Natural killer cell (primary cell): ENCODE results near the gene GRAMD4. TPM values are rescaled to one million over a fixed set of nuclear protein-coding genes. Genes with fewer than 3 reads are reported as not detected.

Source experiments
- ATAC-seq, 3 donors: fragments of 150-1000 bp in 2 of 3; fragments of 200-7000 bp in 1 of 3; cut with Tn5 transposase; 1 replicate in 1 of 3; 2 replicates in 2 of 3; pipeline ENCODE4 v1.10.0; 2021; ENCODE audit warnings: mild to moderate bottlenecking in 2 of 3, moderate library complexity in 2 of 3
- DNase-seq, 2 donors: peaks; one replicate each; pipeline versions ENCODE4 v3.0.0 to v3.0.0-alpha.2; 2013 to 2021; ENCODE audit warnings: mixed read lengths in 1 of 2
- H3K27ac ChIP-seq: one replicate; pipeline ENCODE4 v1.5.1; 2013; ENCODE audit warnings: mild to moderate bottlenecking, low read length
- H3K27me3 ChIP-seq: one replicate; pipeline ENCODE4 v1.6.1; 2013; ENCODE audit warnings: low read length; ENCODE audit not compliant: control insufficient read depth, insufficient read depth
- H3K36me3 ChIP-seq: one replicate; pipeline ENCODE4 v1.6.1; 2013; ENCODE audit warnings: low read length; ENCODE audit not compliant: control insufficient read depth, insufficient read depth
- H3K4me1 ChIP-seq: one replicate; pipeline ENCODE4 v1.6.1; 2013; ENCODE audit warnings: low read length; ENCODE audit not compliant: control insufficient read depth, insufficient read depth
- H3K4me3 ChIP-seq: one replicate; pipeline ENCODE4 v1.5.1; 2013; ENCODE audit warnings: low read length
- H3K9me3 ChIP-seq: one replicate; pipeline ENCODE4 v1.6.1; 2013; ENCODE audit warnings: low read length; ENCODE audit not compliant: control insufficient read depth, insufficient read depth
- H3K27ac Mint-ChIP-seq, 2 donors: one replicate each; pipeline ENCODE4 v1.8.0; 2022; ENCODE audit warnings: mild to moderate bottlenecking in 2 of 2, mixed read lengths in 2 of 2, moderate library complexity in 1 of 2
- H3K27me3 Mint-ChIP-seq, 2 donors: one replicate each; pipeline ENCODE4 v1.8.0; 2022; ENCODE audit warnings: low read depth in 2 of 2, mixed read lengths in 2 of 2
- H3K36me3 Mint-ChIP-seq: one replicate; pipeline ENCODE4 v1.8.0; 2022; ENCODE audit warnings: mixed read lengths
- H3K4me1 Mint-ChIP-seq, 2 donors: one replicate each; pipeline ENCODE4 v1.8.0; 2022; ENCODE audit warnings: mixed read lengths in 2 of 2
- H3K4me3 Mint-ChIP-seq: one replicate; pipeline ENCODE4 v1.8.0; 2022; ENCODE audit warnings: mild to moderate bottlenecking, moderate library complexity, mixed read lengths
- H3K9me3 Mint-ChIP-seq, 2 donors: one replicate each; pipeline ENCODE4 v1.8.0; 2022; ENCODE audit warnings: mixed read lengths in 2 of 2
- CTCF ChIP-seq: fragments of 200-600 bp; IDR thresholded peaks from one replicate; pipeline ENCODE4 v1.8.0; 2022; ENCODE audit warnings: antibody characterized with exemption
- WGBS: methylation state at CpG from one replicate; pipeline ENCODE4 v1.1.7; 2013; ENCODE audit warnings: missing lambda C conversion rate; ENCODE audit not compliant: insufficient coverage; 5-methylcytosine and 5-hydroxymethylcytosine counted together
- intact Hi-C: fragments of 100-400 bp; cut with micrococcal nuclease; formaldehyde crosslinking; loops from one replicate; pipeline ENCODE4 v1.14.2; 2022
- total RNA-seq, 4 donors: library from RNA; stranded (reverse); fragments of 120-200 nt in 1 of 4; gene quantifications; one replicate each; pipeline versions ENCODE4 v1.2.3 to v1.2.4, GENCODE V29; 2013 to 2022

The GRAMD4 gene
- total RNA-seq, 3 donors from 2014 or later (not counting 1 experiment from before 2014, with no cell fraction given) = 30.0 to 78.5 (median 41.6) TPM

- Mint-ChIP-seq H3K9me3 (no peaks in the 10 kb centered on the region), H3K36me3 (no peaks in the 10 kb centered on the region), H3K4me3 (no peak overlapping the region), H3K27me3 (no peaks in the 10 kb centered on the region), H3K4me1 (no peaks in the 10 kb centered on the region), H3K27ac (no peak overlapping the region)
- peaks cover 71% of the 10 kb centered on the region for H3K36me3 ChIP-seq
- H3K27me3 ChIP-seq = no peaks in the 10 kb centered on the region
- intact Hi-C loops = no loop called here
- H3K27ac ChIP-seq = no peak overlapping the region
- 96% methylated on average over 26 of the region's 26 CpGs for WGBS
- H3K9me3 ChIP-seq = no peaks in the 10 kb centered on the region
- DNase-seq (no peak), ATAC-seq (no peak)
- no peak for TF ChIP-seq CTCF
- no peaks in the 10 kb centered on the region for H3K4me1 ChIP-seq
- H3K4me3 ChIP-seq = no peak overlapping the region
Measured at GRCh38 chr22:46703171-46703995, 83.2 kb downstream of the GRAMD4 start.

- Mint-ChIP-seq H3K27me3 (no peaks in the 10 kb centered on the region), H3K27ac (no peak overlapping the region), H3K4me1 (no peaks in the 10 kb centered on the region), H3K36me3 (no peaks in the 10 kb centered on the region), H3K9me3 (no peaks in the 10 kb centered on the region), H3K4me3 (no peak overlapping the region)
- H3K36me3 ChIP-seq = peaks cover 69% of the 10 kb centered on the region
- no peak for TF ChIP-seq CTCF
- no peak overlapping the region for H3K27ac ChIP-seq
- H3K4me1 ChIP-seq = no peaks in the 10 kb centered on the region
- DNase-seq = no peak
- 97% methylated on average over 6 of the region's 6 CpGs for WGBS
- H3K27me3 ChIP-seq = no peaks in the 10 kb centered on the region
- H3K4me3 ChIP-seq = no peak overlapping the region
- no peak for ATAC-seq
- intact Hi-C loops = no loop called here
- no peaks in the 10 kb centered on the region for H3K9me3 ChIP-seq
Measured at GRCh38 chr22:46703996-46704370, 83.8 kb downstream of the GRAMD4 start.

- H3K27me3 Mint-ChIP-seq = no peaks in the 10 kb centered on the region
- ATAC-seq (no peak), DNase-seq (no peak)
- H3K36me3 ChIP-seq = peaks cover 73% of the 10 kb centered on the region
- 97% methylated on average over 12 of the region's 12 CpGs for WGBS
- peaks cover 8% of the 10 kb centered on the region for H3K36me3 Mint-ChIP-seq
- H3K4me3 ChIP-seq = no peak overlapping the region
- no peaks in the 10 kb centered on the region for H3K4me1 ChIP-seq
- no peak overlapping the region for H3K4me3 Mint-ChIP-seq
- no peaks in the 10 kb centered on the region for H3K9me3 ChIP-seq
- H3K27me3 ChIP-seq = no peaks in the 10 kb centered on the region
- intact Hi-C loops = no loop called here
- no peak overlapping the region for H3K27ac ChIP-seq
- no peaks in the 10 kb centered on the region for H3K9me3 Mint-ChIP-seq
- TF ChIP-seq CTCF = no peak
- no peaks in the 10 kb centered on the region for H3K4me1 Mint-ChIP-seq
- no peak overlapping the region for H3K27ac Mint-ChIP-seq
Measured at GRCh38 chr22:46706060-46706459, 85.9 kb downstream of the GRAMD4 start.

GRCh38 chr22:46707305-46707704 is 87.1 kb downstream of the GRAMD4 start:
- Mint-ChIP-seq H3K36me3 (peaks cover 8% of the 10 kb centered on the region), H3K27me3 (no peaks in the 10 kb centered on the region), H3K27ac (no peak overlapping the region), H3K4me3 (no peak overlapping the region), H3K9me3 (no peaks in the 10 kb centered on the region), H3K4me1 (no peaks in the 10 kb centered on the region)
- peaks cover 76% of the 10 kb centered on the region for H3K36me3 ChIP-seq
- intact Hi-C loops = no loop called here
- H3K4me1 ChIP-seq = no peaks in the 10 kb centered on the region
- ATAC-seq (no peak), DNase-seq (no peak)
- 98% methylated on average over 13 of the region's 13 CpGs for WGBS
- H3K4me3 ChIP-seq = no peak overlapping the region
- H3K27ac ChIP-seq = no peak overlapping the region
- no peaks in the 10 kb centered on the region for H3K27me3 ChIP-seq
- H3K9me3 ChIP-seq = no peaks in the 10 kb centered on the region
- no peak for TF ChIP-seq CTCF
